ENCODE data around the gene DDX3X. TPM values are rescaled to one million over a fixed set of nuclear protein-coding genes. Genes with fewer than 3 reads are reported as not detected.
A peak's percentile ranks its signal among the peaks of the same experiment; 100 is the strongest.
"Not testable (repeated sequence)": the region's sequence is repeated elsewhere in the genome, so short reads cannot be mapped to it uniquely, and the experiment has no call there.

DDX3X gene
- total RNA-seq, 2 experiments from 2014 or later: 118 to 207 TPM

- no peak for DNase-seq
- H3K4me1 Mint-ChIP-seq: peaks cover 36% of the 10 kb centered on the region
- CTCF ChIA-PET: interaction anchor here (1.0 kb wide), 1 partner anchor 14 kb away, joined by 3 read pairs; no protein-coding TSS in a partner anchor
- H3K4me3 Mint-ChIP-seq: no peak overlapping the region
- H3K27ac Mint-ChIP-seq: no peak overlapping the region
- peaks cover 71% of the 10 kb centered on the region for H3K36me3 Mint-ChIP-seq (ENCODE audit: low read depth)
- H3K27me3 Mint-ChIP-seq: no peaks in the 10 kb centered on the region
- POLR2A ChIA-PET: no interaction called here
- H3K9me3 Mint-ChIP-seq (ENCODE audit: low read depth): no peaks in the 10 kb centered on the region
- no peak for ATAC-seq
- intact Hi-C loops (cut with DNase I, micrococcal nuclease): no loop called here
Measured at GRCh38 chrX:41344053-41344452, 10.1 kb downstream of the DDX3X start.

- Mint-ChIP-seq H3K9me3 (ENCODE audit: low read depth) (no peaks in the 10 kb centered on the region), H3K4me1 (peaks cover 39% of the 10 kb centered on the region), H3K27ac (peak overlapping the region; percentile 61), H3K4me3 (no peak overlapping the region), H3K27me3 (no peaks in the 10 kb centered on the region), H3K36me3 (ENCODE audit: low read depth) (peaks cover 60% of the 10 kb centered on the region)
- intact Hi-C loops (cut with DNase I, micrococcal nuclease): no loop called here
- ChIA-PET POLR2A (interaction anchor here (0.9 kb wide), 1 partner anchor 14 kb away, joined by 3 read pairs; the partner anchor contains the start of gene DDX3X), CTCF (no interaction called here)
- ATAC-seq: no peak
- DNase-seq: no peak
Measured at GRCh38 chrX:41347186-41347585, 13.2 kb downstream of the DDX3X start.

GRCh38 chrX:41348551-41348950 lies 14.6 kb downstream of the DDX3X start:
- ChIA-PET POLR2A (interaction anchor here (0.6 to 0.8 kb wide), 2 partner anchors 9 to 170 kb away, joined by 3 read pairs; no protein-coding TSS in a partner anchor), CTCF (no interaction called here)
- no peak for ATAC-seq
- Mint-ChIP-seq H3K4me3 (no peak overlapping the region), H3K27ac (peak overlapping the region; percentile 9), H3K4me1 (peaks cover 41% of the 10 kb centered on the region), H3K27me3 (no peaks in the 10 kb centered on the region), H3K9me3 (ENCODE audit: low read depth) (no peaks in the 10 kb centered on the region), H3K36me3 (ENCODE audit: low read depth) (peaks cover 54% of the 10 kb centered on the region)
- no peak for DNase-seq
- intact Hi-C loops (cut with DNase I, micrococcal nuclease): no loop called here

- ATAC-seq: peak; percentile 60
- Mint-ChIP-seq H3K36me3 (ENCODE audit: low read depth) (peaks cover 41% of the 10 kb centered on the region), H3K4me3 (no peak overlapping the region), H3K27me3 (no peaks in the 10 kb centered on the region), H3K9me3 (ENCODE audit: low read depth) (no peaks in the 10 kb centered on the region), H3K27ac (peak overlapping the region; percentile 81), H3K4me1 (peaks cover 39% of the 10 kb centered on the region)
- ChIA-PET POLR2A (interaction anchor here (1.0 kb wide), 1 partner anchor 33 kb away, joined by 3 read pairs; no protein-coding TSS in a partner anchor), CTCF (no interaction called here)
- no peak for DNase-seq
- intact Hi-C loops (cut with DNase I, micrococcal nuclease): loop anchor here in 1 of 2 experiments (2.0 to 5.0 kb wide), 2 partner anchors 14 to 37 kb away; no protein-coding TSS in a partner anchor
Measured at GRCh38 chrX:41350150-41350975, 16.4 kb downstream of the DDX3X start.

GRCh38 chrX:41350976-41351569 lies 17.1 kb downstream of the DDX3X start:
- peak overlapping the region; percentile 70 for H3K27ac Mint-ChIP-seq
- DNase-seq: no peak
- H3K4me1 Mint-ChIP-seq: peaks cover 39% of the 10 kb centered on the region
- peaks cover 37% of the 10 kb centered on the region for H3K36me3 Mint-ChIP-seq (ENCODE audit: low read depth)
- CTCF ChIA-PET: no interaction called here
- POLR2A ChIA-PET: interaction anchor here (1.0 kb wide), 1 partner anchor 32 kb away, joined by 3 read pairs; no protein-coding TSS in a partner anchor
- no peaks in the 10 kb centered on the region for H3K9me3 Mint-ChIP-seq (ENCODE audit: low read depth)
- no peaks in the 10 kb centered on the region for H3K27me3 Mint-ChIP-seq
- intact Hi-C loops (cut with DNase I, micrococcal nuclease): loop anchor here (1.0 to 5.0 kb wide), 3 partner anchors 14 to 91 kb away; no protein-coding TSS in a partner anchor
- peak; percentile 60 for ATAC-seq
- no peak overlapping the region for H3K4me3 Mint-ChIP-seq

GRCh38 chrX:41351923-41352322 lies 18.0 kb downstream of the DDX3X start:
- ATAC-seq (no peak), DNase-seq (no peak)
- Mint-ChIP-seq H3K27ac (peak overlapping the region; percentile 70), H3K36me3 (ENCODE audit: low read depth) (peaks cover 30% of the 10 kb centered on the region), H3K9me3 (ENCODE audit: low read depth) (no peaks in the 10 kb centered on the region), H3K4me1 (peaks cover 33% of the 10 kb centered on the region), H3K4me3 (no peak overlapping the region), H3K27me3 (no peaks in the 10 kb centered on the region)
- intact Hi-C loops (cut with DNase I, micrococcal nuclease): loop anchor here (1.0 to 5.0 kb wide), 3 partner anchors 15 to 90 kb away; no protein-coding TSS in a partner anchor
- ChIA-PET POLR2A (no interaction called here), CTCF (no interaction called here)

GRCh38 chrX:41352329-41352838 lies 18.4 kb downstream of the DDX3X start:
- intact Hi-C loops (cut with DNase I, micrococcal nuclease): loop anchor here in 1 of 2 experiments (5.0 kb wide), 1 partner anchor 35 kb away; no protein-coding TSS in a partner anchor
- Mint-ChIP-seq H3K27me3 (no peaks in the 10 kb centered on the region), H3K27ac (peak overlapping the region; percentile 59), H3K9me3 (ENCODE audit: low read depth) (no peaks in the 10 kb centered on the region), H3K4me1 (peaks cover 30% of the 10 kb centered on the region), H3K4me3 (no peak overlapping the region), H3K36me3 (ENCODE audit: low read depth) (peaks cover 26% of the 10 kb centered on the region)
- ChIA-PET CTCF (no interaction called here), POLR2A (no interaction called here)
- ATAC-seq: peak; percentile 1
- DNase-seq: no peak

GRCh38 chrX:41353985-41354384 lies 20.0 kb downstream of the DDX3X start:
- POLR2A ChIA-PET: interaction anchor here (0.6 kb wide), 1 partner anchor 57 kb away, joined by 6 read pairs; no protein-coding TSS in a partner anchor
- H3K27ac Mint-ChIP-seq: no peak overlapping the region
- peaks cover 12% of the 10 kb centered on the region for H3K36me3 Mint-ChIP-seq (ENCODE audit: low read depth)
- no peak for ATAC-seq
- H3K4me1 Mint-ChIP-seq: peaks cover 30% of the 10 kb centered on the region
- CTCF ChIA-PET: no interaction called here
- H3K27me3 Mint-ChIP-seq: no peaks in the 10 kb centered on the region
- no peak for DNase-seq
- H3K4me3 Mint-ChIP-seq: no peak overlapping the region
- H3K9me3 Mint-ChIP-seq (ENCODE audit: low read depth): no peaks in the 10 kb centered on the region
- intact Hi-C loops (cut with DNase I, micrococcal nuclease): loop anchor here in 1 of 2 experiments (5.0 kb wide), 1 partner anchor 33 kb away; no protein-coding TSS in a partner anchor

- ATAC-seq: no peak
- no peaks in the 10 kb centered on the region for H3K36me3 Mint-ChIP-seq (ENCODE audit: low read depth)
- no peaks in the 10 kb centered on the region for H3K27me3 Mint-ChIP-seq
- no peak overlapping the region for H3K27ac Mint-ChIP-seq
- CTCF ChIA-PET: no interaction called here
- intact Hi-C loops (cut with DNase I, micrococcal nuclease): no loop called here
- H3K4me1 Mint-ChIP-seq: peaks cover 2% of the 10 kb centered on the region
- no peak for DNase-seq
- POLR2A ChIA-PET: no interaction called here
- H3K4me3 Mint-ChIP-seq: no peak overlapping the region
- H3K9me3 Mint-ChIP-seq (ENCODE audit: low read depth): no peaks in the 10 kb centered on the region
Measured at GRCh38 chrX:41369152-41369551, 35.2 kb downstream of the DDX3X start.

- intact Hi-C loops (cut with DNase I, micrococcal nuclease); H3K36me3 Mint-ChIP-seq (ENCODE audit: low read depth); H3K4me3 Mint-ChIP-seq; H3K27me3 Mint-ChIP-seq; DNase-seq; ATAC-seq; H3K4me1 Mint-ChIP-seq; POLR2A ChIA-PET; H3K9me3 Mint-ChIP-seq (ENCODE audit: low read depth); H3K27ac Mint-ChIP-seq; CTCF ChIA-PET: not testable (repeated sequence)
Measured at GRCh38 chrX:41371575-41371974, 37.6 kb downstream of the DDX3X start.

GRCh38 chrX:41373989-41374606 lies 40.1 kb downstream of the DDX3X start:
- ChIA-PET POLR2A (no interaction called here), CTCF (no interaction called here)
- DNase-seq (no peak), ATAC-seq (no peak)
- intact Hi-C loops (cut with DNase I, micrococcal nuclease): no loop called here
- Mint-ChIP-seq H3K36me3 (ENCODE audit: low read depth) (no peaks in the 10 kb centered on the region), H3K4me3 (no peak overlapping the region), H3K9me3 (ENCODE audit: low read depth) (no peaks in the 10 kb centered on the region), H3K4me1 (peaks cover 6% of the 10 kb centered on the region), H3K27me3 (no peaks in the 10 kb centered on the region), H3K27ac (no peak overlapping the region)

Measured in activated CD4-positive, alpha-beta T cell treated with anti-CD3 and anti-CD28 coated beads for 36 hours (primary cell).